Motor neuron (in vitro differentiated cells): ENCODE data around the gene ZBTB42. TPM values are rescaled to one million over a fixed set of nuclear protein-coding genes. Genes with fewer than 3 reads are reported as not detected.

Source experiments
- ATAC-seq, 8 experiments: fragments of 200-7000 bp; cut with Tn5 transposase; replicated peaks in 6 of 8; 2 replicates each; pipeline ENCODE4 v1.8.0; 2021; ENCODE audit warnings: mild to moderate bottlenecking in 8 of 8, moderate library complexity in 8 of 8
- H3K27ac ChIP-seq, 2 donors: fragments of 250-450 bp; sonication (Bioruptor Pico); 2 replicates each; pipeline ENCODE4 v1.9.0; 2021; ENCODE audit warnings: antibody characterized with exemption in 2 of 2, mild to moderate bottlenecking in 2 of 2, moderate library complexity in 1 of 2
- H3K4me1 ChIP-seq, 2 donors: fragments of 250-450 bp; sonication (Bioruptor Pico); replicated peaks in 1 of 2; 2 replicates each; pipeline ENCODE4 v1.6.1; 2021; ENCODE audit warnings: antibody characterized with exemption in 2 of 2, mild to moderate bottlenecking in 2 of 2, moderate library complexity in 1 of 2
- H3K4me3 ChIP-seq, 5 donors: fragments of 250-450 bp; sonication (Bioruptor Pico); 2 replicates each; pipeline ENCODE4 v1.9.0; 2021; ENCODE audit warnings: antibody characterized with exemption in 5 of 5, mild to moderate bottlenecking in 5 of 5, moderate library complexity in 4 of 5
- WGBS, 10 experiments: fragments of 450-650 bp; shearing (Covaris generic); methylation state at CpG; one replicate each; pipeline ENCODE4 v1.0.0; 2022; 5-methylcytosine and 5-hydroxymethylcytosine counted together
- in situ Hi-C, 9 experiments: fragments of 400-800 bp; cut with MboI; loops; one replicate each; pipeline ENCODE4 v1.15.0; 2021; ENCODE audit warnings: low sequenced_read_pairs in 9 of 9, low pct_unique_long_range_greater_than_20kb in 2 of 9; ENCODE audit not compliant: unreplicated experiment in 9 of 9
- total RNA-seq, 8 experiments: library from RNA; unstranded; fragments of 300-600 nt; gene quantifications; 2 replicates each; pipeline versions ENCODE4 v1.2.3 to v1.2.4, GENCODE V29; 2022

The ZBTB42 gene
- total RNA-seq, 8 experiments from 2014 or later: 0.60 to 5.0 (median 2.4) TPM

- 93% methylated on average over 13 of the region's 24 CpGs; no CpG with 5 or more reads in 9 of the 10 experiments for WGBS, 10 experiments
- H3K4me1 ChIP-seq: peaks cover 12 to 33% of the 10 kb centered on the region in 2 donors
- no peak for ATAC-seq
- no peak overlapping the region for H3K4me3 ChIP-seq
- H3K27ac ChIP-seq: no peak overlapping the region
- in situ Hi-C loops: no loop called here
These were observed 20.3 kb upstream of the ZBTB42 start for GRCh38 chr14:104780513-104781030.

- WGBS, 10 experiments: 100% methylated on average over 1 of the region's 20 CpGs; no CpG with 5 or more reads in 9 of the 10 experiments
- in situ Hi-C loops: no loop called here
- no peak for ATAC-seq
- H3K27ac ChIP-seq: peak overlapping the region in 1 of 2 donors; percentile 31
- peaks cover 12 to 33% of the 10 kb centered on the region in 2 donors for H3K4me1 ChIP-seq
- no peak overlapping the region for H3K4me3 ChIP-seq
These were observed 19.4 kb upstream of the ZBTB42 start for GRCh38 chr14:104781271-104782077.

DNA sequence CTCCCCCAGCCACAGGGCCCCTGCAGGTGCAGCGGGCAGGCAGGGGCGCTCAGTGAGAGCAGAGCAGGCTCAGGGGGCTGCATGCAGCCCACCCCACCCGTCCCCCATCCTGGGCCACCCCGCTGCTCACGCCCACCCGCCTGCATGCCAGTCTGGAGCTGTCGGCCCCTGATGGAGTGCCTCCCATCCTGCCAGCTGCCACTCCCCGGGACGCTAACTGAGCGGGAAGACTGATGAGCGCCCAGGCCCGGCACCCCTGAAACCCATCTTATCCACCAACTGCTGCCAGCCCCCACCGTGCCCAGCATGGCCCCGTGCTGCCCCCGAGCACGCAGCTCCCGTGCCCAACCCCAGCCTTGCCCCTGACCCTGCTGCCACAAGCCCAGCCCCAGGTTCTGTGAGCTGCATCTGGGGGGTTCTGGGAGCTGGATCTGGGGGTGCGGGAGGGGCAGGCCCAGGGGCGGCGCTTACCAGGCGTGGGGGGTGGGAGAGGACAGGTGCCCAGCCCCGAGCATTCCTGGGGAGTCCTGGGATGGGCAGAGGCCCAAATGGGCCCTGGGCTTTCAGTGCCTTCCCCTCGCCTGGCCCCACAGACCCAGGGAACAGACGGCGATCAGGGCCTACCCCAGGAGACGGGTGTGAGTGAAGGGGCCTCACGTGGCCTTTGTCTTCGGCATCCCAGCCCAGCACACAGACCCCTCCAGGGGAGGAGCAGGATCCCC is 18.7 kb upstream of the ZBTB42 start:
- Histone ChIP-seq H3K4me1 (peaks cover 10 to 27% of the 10 kb centered on the region in 2 donors), H3K4me3 (no peak overlapping the region), H3K27ac (peak overlapping the region in 1 of 2 donors; percentile 55)
- ATAC-seq: peak in 1 of 8 experiments; percentile 12
- 60% methylated on average over 1 of the region's 28 CpGs; no CpG with 5 or more reads in 9 of the 10 experiments for WGBS, 10 experiments
- in situ Hi-C loops: no loop called here

DNA sequence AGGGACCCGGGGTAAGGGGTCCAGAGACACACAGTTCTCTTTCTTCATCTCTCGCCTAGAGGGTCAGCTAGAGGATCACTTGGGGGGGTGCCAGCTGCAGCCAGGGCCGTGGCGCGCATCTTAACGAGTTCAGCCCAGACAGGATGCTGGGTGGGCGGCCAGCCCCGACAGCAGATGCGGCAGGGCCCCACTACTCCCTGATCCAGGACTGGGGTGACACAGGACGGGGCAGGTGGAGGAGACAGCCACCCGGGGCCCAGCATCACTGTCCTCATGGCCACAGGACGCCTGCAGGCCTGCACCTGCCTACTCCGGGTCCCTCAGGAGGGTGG is 18.1 kb upstream of the ZBTB42 start:
- ATAC-seq: no peak
- peaks cover 8 to 25% of the 10 kb centered on the region in 2 donors for H3K4me1 ChIP-seq
- no peak overlapping the region for H3K4me3 ChIP-seq
- in situ Hi-C loops: no loop called here
- WGBS, 10 experiments: 75 to 100% (median 80%) methylated on average over 1 to 2 of the region's 13 CpGs; no CpG with 5 or more reads in 7 of the 10 experiments
- peak overlapping the region in 1 of 2 donors; percentile 55 for H3K27ac ChIP-seq

DNA sequence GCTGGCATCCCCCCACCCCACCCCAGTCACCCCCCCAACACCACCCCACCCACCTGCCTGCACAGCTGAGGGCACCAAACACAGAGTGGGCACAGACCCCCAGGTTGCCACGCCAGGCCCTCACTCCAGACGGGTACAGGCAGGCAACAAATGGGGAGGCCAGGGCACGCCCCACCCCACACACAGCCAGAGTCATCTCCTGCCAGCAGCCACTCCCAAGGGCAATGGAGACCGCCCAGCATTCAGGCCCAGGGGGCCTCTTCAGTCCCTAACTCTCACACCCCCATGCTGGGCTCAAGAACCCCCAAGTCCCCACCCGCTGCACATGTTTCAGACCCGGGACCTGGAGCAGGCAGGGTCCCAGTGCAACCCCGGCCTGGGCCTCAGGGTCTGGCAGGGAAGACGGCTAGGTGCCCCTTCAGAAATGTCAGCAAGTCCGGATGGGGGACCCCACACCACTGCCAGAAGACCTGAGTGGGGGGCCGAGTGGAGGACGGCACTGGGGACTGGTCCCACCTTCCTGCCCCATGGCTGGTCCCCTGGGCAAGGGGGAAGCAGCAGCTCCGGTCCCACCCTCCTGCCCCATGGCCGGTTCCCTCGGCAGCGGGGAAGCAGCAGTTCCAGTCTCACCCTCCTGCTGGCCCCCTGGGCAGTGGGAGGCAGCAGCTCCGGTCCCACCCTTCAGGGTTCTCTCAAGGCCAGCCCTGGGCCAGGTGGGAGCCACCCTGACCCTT is 17.2 kb upstream of the ZBTB42 start:
- Histone ChIP-seq H3K4me3 (no peak overlapping the region), H3K4me1 (peaks cover 5 to 25% of the 10 kb centered on the region in 2 donors), H3K27ac (peak overlapping the region in 1 of 2 donors; percentile 6)
- 100% methylated on average over 1 of the region's 16 CpGs; no CpG with 5 or more reads in 9 of the 10 experiments for WGBS, 10 experiments
- in situ Hi-C loops: no loop called here
- ATAC-seq: peak in 3 of 8 experiments; percentile 5 to 33 (median 20)

DNA sequence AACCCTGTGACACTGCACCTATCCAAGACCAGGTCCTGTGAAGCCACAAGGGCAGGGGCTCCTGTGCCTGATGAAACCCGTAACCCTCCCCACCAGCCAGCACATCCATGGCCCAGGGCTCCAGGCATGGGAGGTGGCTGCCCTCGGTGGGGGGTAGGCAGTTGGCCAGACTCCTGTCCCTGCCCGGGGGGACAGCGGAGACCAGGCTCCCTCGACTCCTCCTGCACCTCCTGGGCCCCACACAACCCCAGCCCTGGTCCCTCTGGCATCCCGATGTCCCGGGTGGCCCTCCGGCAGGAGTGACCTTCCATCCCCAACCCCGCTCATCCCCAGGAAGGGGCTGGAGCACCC is 16.7 kb upstream of the ZBTB42 start:
- Histone ChIP-seq H3K27ac (no peak overlapping the region), H3K4me3 (no peak overlapping the region), H3K4me1 (peaks cover 10 to 28% of the 10 kb centered on the region in 2 donors)
- 80 to 100% methylated on average over 1 to 3 of the region's 9 CpGs; no CpG with 5 or more reads in 8 of the 10 experiments for WGBS, 10 experiments
- peak in 3 of 8 experiments; percentile 18 to 41 (median 25) for ATAC-seq
- in situ Hi-C loops: no loop called here

- Histone ChIP-seq H3K4me3 (no peak overlapping the region), H3K4me1 (peaks cover 10 to 28% of the 10 kb centered on the region in 2 donors), H3K27ac (no peak overlapping the region)
- peak in 2 of 8 experiments; percentile 6 to 44 for ATAC-seq
- in situ Hi-C loops: no loop called here
- 70 to 100% (median 94%) methylated on average over 2 to 5 of the region's 36 CpGs; no CpG with 5 or more reads in 7 of the 10 experiments for WGBS, 10 experiments
These were observed 15.8 kb upstream of the ZBTB42 start for GRCh38 chr14:104784846-104785707.

DNA sequence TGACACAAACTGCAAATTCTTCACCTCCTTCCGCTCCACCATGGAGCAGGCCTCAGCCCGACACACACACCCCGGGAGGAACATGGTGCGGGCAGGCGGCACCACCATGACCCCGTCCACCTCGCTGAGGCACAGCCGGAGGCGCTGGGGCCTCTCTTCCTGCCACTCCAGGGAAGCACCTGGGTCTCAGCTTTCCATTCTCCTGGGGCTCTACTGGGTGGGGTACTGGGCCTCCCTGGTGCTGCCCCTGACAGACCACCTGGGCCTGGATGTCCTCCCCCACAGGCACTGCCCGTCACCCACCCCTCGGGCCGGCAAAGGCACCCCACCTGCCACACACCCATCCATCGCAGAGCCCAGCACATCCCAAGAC is 15.2 kb upstream of the ZBTB42 start:
- peaks cover 10 to 28% of the 10 kb centered on the region in 2 donors for H3K4me1 ChIP-seq
- 80 to 100% (median 97%) methylated on average over 1 to 5 of the region's 13 CpGs; no CpG with 5 or more reads in 7 of the 10 experiments for WGBS, 10 experiments
- ATAC-seq: no peak
- no peak overlapping the region for H3K4me3 ChIP-seq
- in situ Hi-C loops: no loop called here
- H3K27ac ChIP-seq: no peak overlapping the region

- ATAC-seq: no peak
- peaks cover 10 to 28% of the 10 kb centered on the region in 2 donors for H3K4me1 ChIP-seq
- no peak overlapping the region for H3K27ac ChIP-seq
- no peak overlapping the region for H3K4me3 ChIP-seq
- WGBS, 10 experiments: no CpG with 5 or more reads among the region's 14 CpGs
- in situ Hi-C loops: no loop called here
These were observed 14.8 kb upstream of the ZBTB42 start for GRCh38 chr14:104786091-104786586.

DNA sequence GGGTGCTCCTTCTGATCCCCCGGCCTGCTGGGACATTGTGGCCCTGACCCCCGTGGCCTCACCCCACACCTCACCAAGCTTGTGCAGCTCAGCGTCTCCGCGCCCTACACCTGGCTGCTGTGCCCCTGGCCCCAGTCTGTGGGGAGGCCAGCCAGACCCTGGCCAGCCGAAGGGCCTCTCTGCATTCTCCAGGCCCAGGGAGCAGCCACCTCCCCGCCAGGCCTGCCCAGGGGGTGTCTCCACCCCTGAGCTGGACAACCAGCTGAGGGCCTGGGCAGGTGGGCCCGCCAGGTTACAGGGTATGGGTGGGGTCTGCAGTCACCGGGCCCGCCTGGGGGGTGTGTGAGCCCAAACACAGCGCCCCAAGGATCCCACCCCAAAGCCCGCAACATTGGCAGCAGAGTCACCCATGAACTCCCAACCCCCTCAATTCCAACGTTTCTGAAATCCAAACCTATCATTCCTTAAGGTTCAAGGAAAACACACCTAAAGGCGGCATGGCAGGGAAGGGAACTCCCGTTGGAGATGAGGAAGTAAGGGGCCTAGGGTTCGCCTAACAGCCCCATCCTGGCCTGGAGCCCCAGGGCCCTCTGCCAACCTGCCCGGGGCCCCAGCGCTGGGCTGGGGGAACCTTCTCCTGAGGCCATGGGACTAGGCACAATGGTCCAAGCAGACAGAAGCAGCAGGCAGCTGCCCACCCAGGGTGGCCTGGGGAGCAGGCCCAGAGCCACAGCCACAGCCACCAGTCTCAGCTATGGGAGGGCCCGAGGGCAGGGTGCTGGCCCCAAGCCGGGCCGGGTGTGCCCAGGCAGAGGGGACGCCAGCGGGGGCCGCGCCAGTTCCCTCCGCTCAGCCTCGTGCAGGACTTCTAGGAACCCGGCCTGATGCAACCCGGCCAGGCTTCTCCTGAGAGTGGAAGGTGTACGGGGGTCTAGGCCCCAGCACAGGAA is 13.9 kb upstream of the ZBTB42 start:
- in situ Hi-C loops: no loop called here
- Histone ChIP-seq H3K4me3 (no peak overlapping the region), H3K4me1 (peaks cover 10 to 28% of the 10 kb centered on the region in 2 donors), H3K27ac (no peak overlapping the region)
- WGBS, 10 experiments: 60 to 97% (median 90%) methylated on average over 2 to 7 of the region's 30 CpGs; no CpG with 5 or more reads in 4 of the 10 experiments
- ATAC-seq: no peak

GRCh38 chr14:104787736-104788135 is 13.2 kb upstream of the ZBTB42 start:
- no peak for ATAC-seq
- 72 to 100% (median 80%) methylated on average over 1 to 3 of the region's 7 CpGs; no CpG with 5 or more reads in 7 of the 10 experiments for WGBS, 10 experiments
- H3K4me1 ChIP-seq: peaks cover 10 to 21% of the 10 kb centered on the region in 2 donors
- H3K4me3 ChIP-seq: no peak overlapping the region
- in situ Hi-C loops: no loop called here
- H3K27ac ChIP-seq: peak overlapping the region in 1 of 2 donors; percentile 73
